Spleen (tissue), 11 donors: ENCODE data around the gene EXOSC7. TPM values are rescaled to one million over a fixed set of nuclear protein-coding genes. Genes with fewer than 3 reads are reported as not detected.
A peak's percentile ranks its signal among the peaks of the same experiment; 100 is the strongest.

Source experiments
- DNase-seq: peaks from one replicate; pipeline ENCODE4 v3.0.0-alpha.2; 2020
- H3K27ac ChIP-seq, 8 donors: fragments of 200-600 bp; sonication (generic) in 7 of 8; 1 replicate in 4 of 8; 2 replicates in 4 of 8; pipeline versions ENCODE4 v1.5.0 to v1.8.0; 2016 to 2021; ENCODE audit warnings: inconsistent platforms in 4 of 8, mild to moderate bottlenecking in 4 of 8, moderate library complexity in 1 of 8
- H3K27me3 ChIP-seq, 7 donors: fragments of 200-600 bp; sonication (generic) in 6 of 7; replicated peaks in 1 of 7; 1 replicate in 4 of 7; 2 replicates in 3 of 7; pipeline versions ENCODE4 v1.5.0 to v1.8.0; 2016 to 2021; ENCODE audit warnings: inconsistent platforms in 3 of 7, mild to moderate bottlenecking in 1 of 7
- H3K36me3 ChIP-seq, 6 donors: fragments of 200-600 bp; sonication (generic) in 5 of 6; 1 replicate in 4 of 6; 2 replicates in 2 of 6; pipeline versions ENCODE4 v1.5.0 to v1.8.0; 2016 to 2021; ENCODE audit warnings: inconsistent platforms in 2 of 6
- H3K4me1 ChIP-seq, 6 donors: fragments of 200-600 bp; sonication (generic) in 5 of 6; 1 replicate in 3 of 6; 2 replicates in 3 of 6; pipeline versions ENCODE4 v1.5.0 to v1.8.0; 2016 to 2021; ENCODE audit warnings: inconsistent platforms in 3 of 6
- H3K4me3 ChIP-seq, 8 donors: fragments of 200-600 bp; sonication (generic) in 7 of 8; 1 replicate in 4 of 8; 2 replicates in 4 of 8; pipeline versions ENCODE4 v1.5.0 to v1.8.0; 2016 to 2021; ENCODE audit warnings: inconsistent platforms in 4 of 8, mild to moderate bottlenecking in 4 of 8, moderate library complexity in 2 of 8
- H3K9me3 ChIP-seq, 8 donors: fragments of 200-600 bp; sonication (generic) in 7 of 8; 1 replicate in 4 of 8; 2 replicates in 4 of 8; pipeline versions ENCODE4 v1.5.0 to v1.8.0; 2016 to 2021; ENCODE audit warnings: inconsistent platforms in 4 of 8
- CTCF ChIP-seq, 11 experiments: fragments of 200-600 bp in 7 of 11; fragments of 450-650 bp in 4 of 11; sonication (generic) in 4 of 11; IDR thresholded peaks in 8 of 11; conservative IDR thresholded peaks in 3 of 11; 1 replicate in 7 of 11; 2 replicates in 4 of 11; pipeline versions ENCODE4 v1.4.0 to v1.8.0; 2016 to 2021; ENCODE audit warnings: antibody characterized with exemption in 11 of 11, inconsistent platforms in 4 of 11, mild to moderate bottlenecking in 1 of 11
- POLR2A ChIP-seq, 3 donors: fragments of 450-650 bp; IDR thresholded peaks; one replicate each; pipeline ENCODE4 v1.5.1; 2017; ENCODE audit warnings: antibody characterized with exemption in 3 of 3, mild to moderate bottlenecking in 1 of 3
- POLR2AphosphoS5 ChIP-seq, 3 donors: sonication (generic); formaldehyde crosslinking; IDR thresholded peaks; one replicate each; pipeline ENCODE4 v1.5.1; 2017; ENCODE audit warnings: antibody characterized with exemption in 3 of 3
- WGBS, 5 donors: extraction: QIAGEN DNeasy Blood & Tissue Kit in 3 of 5; methylation state at CpG; one replicate each; pipeline versions ENCODE4 v1.1.5 to v1.1.7; 2013 to 2018; 5-methylcytosine and 5-hydroxymethylcytosine counted together
- intact Hi-C: fragments of 100-400 bp; cut with DNase I; formaldehyde crosslinking; loops from one replicate; pipeline ENCODE4 v1.15.0; 2023; ENCODE audit warnings: low total_unique reads
- polyA plus RNA-seq, 3 donors: library from polyadenylated mRNA; stranded (reverse); fragments of 200-250 nt; gene quantifications; one replicate each; pipeline ENCODE4 v1.2.1, GENCODE V29; 2013
- total RNA-seq, 7 donors: library from RNA; depleted of rRNA in 3 of 7; stranded (reverse); fragments of >200 nt in 3 of 7; fragmentation: NEBNext Ultra II Directional in 4 of 7; extraction: Animal tissue kit (Norgen Biotek cat#: 25700) in 4 of 7; gene quantifications; one replicate each; pipeline versions ENCODE4 v1.1.0 to v1.2.1, GENCODE V29; 2016 to 2021
- donor health status: healthy with polysubstance abuse.
- donor health status: DM: no; HTN: no; CAD: no; lungs with moderate emphysema.
- donor health status: DM: no; HTN: no; CAD: no.
- donor health status: Bipolar disorder and iron deficiency.
- donor health status: healthy.
- donor health status: DM: no; HTN: no; CAD: no.
- donor health status: DM: yes; HTN: yes; CAD: no.

The EXOSC7 gene
- total and polyA plus RNA-seq, 10 donors: 28.4 to 43.7 (median 36.8) TPM

GRCh38 chr3:45056608-45057301 is 80.7 kb downstream of the EXOSC7 start:
- H3K36me3 ChIP-seq: no peaks in the 10 kb centered on the region
- no peak overlapping the region for H3K4me3 ChIP-seq
- TF ChIP-seq CTCF (IDR thresholded peaks at IDR 0.05 in 8 of 11, conservative IDR thresholded peaks at IDR 0.05 in 3 of 11): no peak
- no peak for TF ChIP-seq POLR2A (IDR thresholded peaks at IDR 0.05)
- no peak for TF ChIP-seq POLR2AphosphoS5 (IDR thresholded peaks at IDR 0.05)
- no peaks in the 10 kb centered on the region for H3K9me3 ChIP-seq
- WGBS, 5 donors: 56 to 77% (median 73%) methylated on average over 5 of the region's 5 CpGs
- H3K27me3 ChIP-seq: no peaks in the 10 kb centered on the region
- H3K27ac ChIP-seq: peak overlapping the region in 4 of 8 donors; percentile 8 to 46 (median 40)
- intact Hi-C loops: loop anchor here (10.0 kb wide), 1 partner anchor 428 kb away; no protein-coding TSS in a partner anchor
- no peak for DNase-seq
- peaks cover 0 to 43% (median 14%) of the 10 kb centered on the region in 6 donors for H3K4me1 ChIP-seq

GRCh38 chr3:45057557-45057956 is 81.5 kb downstream of the EXOSC7 start:
- intact Hi-C loops: loop anchor here (10.0 kb wide), 1 partner anchor 427 kb away; no protein-coding TSS in a partner anchor
- DNase-seq: no peak
- Histone ChIP-seq H3K9me3 (no peaks in the 10 kb centered on the region), H3K4me1 (peaks cover 0 to 45% (median 14%) of the 10 kb centered on the region in 6 donors), H3K27me3 (no peaks in the 10 kb centered on the region), H3K27ac (peak overlapping the region in 3 of 8 donors; percentile 36 to 46 (median 44)), H3K36me3 (no peaks in the 10 kb centered on the region), H3K4me3 (no peak overlapping the region)
- TF ChIP-seq CTCF (IDR thresholded peaks at IDR 0.05 in 8 of 11, conservative IDR thresholded peaks at IDR 0.05 in 3 of 11) (no peak), POLR2A (IDR thresholded peaks at IDR 0.05) (no peak), POLR2AphosphoS5 (IDR thresholded peaks at IDR 0.05) (no peak)
- WGBS, 5 donors: 63 to 76% (median 66%) methylated on average over 3 of the region's 3 CpGs

GRCh38 chr3:45059132-45059531 is 83.1 kb downstream of the EXOSC7 start:
- H3K27ac ChIP-seq: peak overlapping the region in 1 of 8 donors; percentile 19
- intact Hi-C loops: loop anchor here (10.0 kb wide), 1 partner anchor 426 kb away; no protein-coding TSS in a partner anchor
- no peak for DNase-seq
- no peaks in the 10 kb centered on the region for H3K36me3 ChIP-seq
- H3K4me3 ChIP-seq: no peak overlapping the region
- no peaks in the 10 kb centered on the region for H3K27me3 ChIP-seq
- TF ChIP-seq POLR2AphosphoS5 (IDR thresholded peaks at IDR 0.05) (no peak), CTCF (IDR thresholded peaks at IDR 0.05 in 8 of 11, conservative IDR thresholded peaks at IDR 0.05 in 3 of 11) (no peak), POLR2A (IDR thresholded peaks at IDR 0.05) (no peak)
- WGBS, 5 donors: 83 to 93% (median 93%) methylated on average over 2 of the region's 2 CpGs
- H3K9me3 ChIP-seq: no peaks in the 10 kb centered on the region
- peaks cover 0 to 46% (median 15%) of the 10 kb centered on the region in 6 donors for H3K4me1 ChIP-seq

GRCh38 chr3:45060165-45060892 is 84.3 kb downstream of the EXOSC7 start:
- TF ChIP-seq POLR2A (IDR thresholded peaks at IDR 0.05) (no peak), CTCF (IDR thresholded peaks at IDR 0.05 in 8 of 11, conservative IDR thresholded peaks at IDR 0.05 in 3 of 11) (no peak), POLR2AphosphoS5 (IDR thresholded peaks at IDR 0.05) (no peak)
- H3K27ac ChIP-seq: no peak overlapping the region
- H3K4me3 ChIP-seq: no peak overlapping the region
- no peak for DNase-seq
- H3K4me1 ChIP-seq: peaks cover 0 to 46% (median 15%) of the 10 kb centered on the region in 6 donors
- H3K36me3 ChIP-seq: no peaks in the 10 kb centered on the region
- H3K9me3 ChIP-seq: no peaks in the 10 kb centered on the region
- intact Hi-C loops: no loop called here
- 59 to 76% (median 71%) methylated on average over 4 of the region's 4 CpGs for WGBS, 5 donors
- no peaks in the 10 kb centered on the region for H3K27me3 ChIP-seq
